ENCODE results near the gene KCNH5. TPM values are rescaled to one million over a fixed set of nuclear protein-coding genes. Genes with fewer than 3 reads are reported as not detected.

KCNH5 gene
- not detected for total RNA-seq

DNA sequence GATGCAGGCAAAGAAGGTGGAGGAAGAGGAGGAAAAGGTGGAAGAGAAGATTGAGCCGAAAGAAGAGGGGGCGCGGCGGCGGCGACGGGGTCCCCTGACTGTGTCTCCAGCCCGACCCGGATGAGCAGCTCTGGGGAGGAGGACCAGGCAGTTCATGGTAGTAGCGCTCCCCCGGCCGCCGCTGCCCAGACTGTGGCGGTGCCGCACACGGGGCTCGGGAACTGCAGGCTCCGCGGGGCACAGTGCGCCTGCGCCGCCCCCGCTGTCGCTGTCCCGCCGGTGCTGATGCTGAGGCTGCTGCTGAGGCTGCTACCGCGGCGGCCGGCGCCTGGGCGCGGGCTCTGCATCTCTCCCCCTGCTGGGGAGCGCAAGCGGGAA is at the start of gene KCNH5:
TSS of gene KCNH5 (minus strand) at position 225 of the 378 bp plus-strand sequence. CDS start 272 bp downstream, outside the sequence.
- Histone ChIP-seq H3K4me3 (peak within 1 kb of the TSS; percentile 11 to 34 (median 15)), H3K36me3 (no peaks in the 10 kb centered on the region), H3K9me3 (no peaks in the 10 kb centered on the region), H3K27me3 (peaks cover 36 to 48% (median 41%) of the 10 kb centered on the region in 3 donors), H3K27ac (no peak within 1 kb of the TSS), H3K4me1 (no peaks in the 10 kb centered on the region)
- intact Hi-C loops (cut with DNase I; ENCODE audit: low total_unique reads): no loop called here
- TF ChIP-seq, protein P1, sequence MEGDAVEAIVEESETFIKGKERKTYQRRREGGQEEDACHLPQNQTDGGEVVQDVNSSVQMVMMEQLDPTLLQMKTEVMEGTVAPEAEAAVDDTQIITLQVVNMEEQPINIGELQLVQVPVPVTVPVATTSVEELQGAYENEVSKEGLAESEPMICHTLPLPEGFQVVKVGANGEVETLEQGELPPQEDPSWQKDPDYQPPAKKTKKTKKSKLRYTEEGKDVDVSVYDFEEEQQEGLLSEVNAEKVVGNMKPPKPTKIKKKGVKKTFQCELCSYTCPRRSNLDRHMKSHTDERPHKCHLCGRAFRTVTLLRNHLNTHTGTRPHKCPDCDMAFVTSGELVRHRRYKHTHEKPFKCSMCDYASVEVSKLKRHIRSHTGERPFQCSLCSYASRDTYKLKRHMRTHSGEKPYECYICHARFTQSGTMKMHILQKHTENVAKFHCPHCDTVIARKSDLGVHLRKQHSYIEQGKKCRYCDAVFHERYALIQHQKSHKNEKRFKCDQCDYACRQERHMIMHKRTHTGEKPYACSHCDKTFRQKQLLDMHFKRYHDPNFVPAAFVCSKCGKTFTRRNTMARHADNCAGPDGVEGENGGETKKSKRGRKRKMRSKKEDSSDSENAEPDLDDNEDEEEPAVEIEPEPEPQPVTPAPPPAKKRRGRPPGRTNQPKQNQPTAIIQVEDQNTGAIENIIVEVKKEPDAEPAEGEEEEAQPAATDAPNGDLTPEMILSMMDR (IDR thresholded peaks at IDR 0.05 in 4 of 5, conservative IDR thresholded peaks at IDR 0.05 in 1 of 5): no peak
- TF ChIP-seq POLR2A (IDR thresholded peaks at IDR 0.05): no peak
- in situ Hi-C loops (cut with MboI; ENCODE audit: low sequenced_read_pairs in 4 of 4): no loop called here
- no peak for ATAC-seq
- DNase-seq: no peak

DNA sequence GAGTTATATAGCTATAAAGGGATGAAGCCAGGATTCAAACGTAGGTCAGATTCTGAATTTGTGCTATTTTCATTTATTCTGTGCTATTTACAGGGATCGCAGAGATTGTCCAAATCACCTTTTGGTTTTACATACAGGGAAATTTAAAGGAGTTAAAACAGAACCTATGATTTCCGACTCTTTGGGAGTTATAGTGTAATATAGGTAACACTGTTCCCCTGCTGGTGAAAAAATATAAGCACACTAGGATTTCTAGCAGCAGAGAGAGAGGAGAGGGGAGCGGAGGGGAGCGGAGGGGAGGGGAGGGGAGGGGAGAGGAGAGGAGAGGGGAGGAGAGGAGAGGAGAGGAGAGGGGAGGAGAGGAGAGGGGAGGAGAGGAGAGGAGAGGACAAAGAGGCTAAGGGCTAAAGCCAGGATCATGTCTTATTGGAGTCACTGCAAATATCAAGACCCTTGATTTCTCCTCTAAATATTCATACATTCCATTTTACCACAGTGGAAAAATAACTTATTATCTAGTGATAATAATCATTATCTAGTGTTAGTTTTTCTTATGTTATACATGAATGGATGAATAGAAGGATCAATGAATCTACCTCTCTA is 46.2 kb upstream of the KCNH5 start:
- H3K27me3 ChIP-seq: no peaks in the 10 kb centered on the region
- H3K4me1 ChIP-seq: no peaks in the 10 kb centered on the region
- in situ Hi-C loops (cut with MboI; ENCODE audit: low sequenced_read_pairs in 4 of 4) (no loop called here), intact Hi-C loops (cut with DNase I; ENCODE audit: low total_unique reads) (no loop called here)
- no peaks in the 10 kb centered on the region for H3K36me3 ChIP-seq
- TF ChIP-seq POLR2A (IDR thresholded peaks at IDR 0.05): no peak
- TF ChIP-seq, protein P1 (IDR thresholded peaks at IDR 0.05 in 4 of 5, conservative IDR thresholded peaks at IDR 0.05 in 1 of 5): no peak
- H3K9me3 ChIP-seq: no peaks in the 10 kb centered on the region
- no peak overlapping the region for H3K27ac ChIP-seq
- no peak overlapping the region for H3K4me3 ChIP-seq
- ATAC-seq (no peak), DNase-seq (no peak)

- no peaks in the 10 kb centered on the region for H3K4me1 ChIP-seq
- ATAC-seq (no peak), DNase-seq (no peak)
- no peaks in the 10 kb centered on the region for H3K36me3 ChIP-seq
- no peaks in the 10 kb centered on the region for H3K9me3 ChIP-seq
- intact Hi-C loops (cut with DNase I; ENCODE audit: low total_unique reads): no loop called here
- TF ChIP-seq, protein P1 (IDR thresholded peaks at IDR 0.05 in 4 of 5, conservative IDR thresholded peaks at IDR 0.05 in 1 of 5): no peak
- no peak for TF ChIP-seq POLR2A (IDR thresholded peaks at IDR 0.05)
- H3K27ac ChIP-seq: no peak overlapping the region
- H3K27me3 ChIP-seq: no peaks in the 10 kb centered on the region
- in situ Hi-C loops (cut with MboI; ENCODE audit: low sequenced_read_pairs in 4 of 4): no loop called here
- H3K4me3 ChIP-seq: no peak overlapping the region
These were observed 43.6 kb upstream of the KCNH5 start for GRCh38 chr14:63088865-63089264.

DNA sequence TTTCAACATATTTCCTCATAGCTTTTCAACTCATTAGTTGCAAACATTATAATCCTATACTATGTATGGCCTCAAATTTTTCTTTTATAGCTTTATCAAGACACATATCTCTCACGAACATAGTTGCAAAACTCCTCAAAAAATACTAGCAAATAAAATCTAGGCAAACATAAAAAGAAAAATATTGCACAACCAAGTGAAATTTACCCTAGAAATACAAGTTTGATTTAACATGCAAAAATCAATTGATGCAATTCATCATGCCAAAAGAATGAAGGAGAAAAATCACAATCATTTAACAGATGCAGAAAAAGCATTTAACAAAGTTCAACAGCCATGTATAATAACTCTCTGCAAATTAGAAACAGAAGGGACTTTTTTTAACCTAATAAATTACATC is 33.3 kb upstream of the KCNH5 start:
- intact Hi-C loops (cut with DNase I; ENCODE audit: low total_unique reads) (no loop called here), in situ Hi-C loops (cut with MboI; ENCODE audit: low sequenced_read_pairs in 4 of 4) (no loop called here)
- no peaks in the 10 kb centered on the region for H3K4me1 ChIP-seq
- no peaks in the 10 kb centered on the region for H3K36me3 ChIP-seq
- H3K4me3 ChIP-seq: no peak overlapping the region
- no peak overlapping the region for H3K27ac ChIP-seq
- DNase-seq: no peak
- peaks cover 0 to 7% (median 0%) of the 10 kb centered on the region in 3 donors for H3K9me3 ChIP-seq
- H3K27me3 ChIP-seq: no peaks in the 10 kb centered on the region
- no peak for ATAC-seq
- no peak for TF ChIP-seq POLR2A (IDR thresholded peaks at IDR 0.05)
- TF ChIP-seq, protein P1 (IDR thresholded peaks at IDR 0.05 in 4 of 5, conservative IDR thresholded peaks at IDR 0.05 in 1 of 5): no peak

- no peaks in the 10 kb centered on the region for H3K9me3 ChIP-seq
- no peak for TF ChIP-seq POLR2A (IDR thresholded peaks at IDR 0.05)
- TF ChIP-seq, protein P1 (IDR thresholded peaks at IDR 0.05 in 4 of 5, conservative IDR thresholded peaks at IDR 0.05 in 1 of 5): no peak
- no peak overlapping the region for H3K27ac ChIP-seq
- no peak overlapping the region for H3K4me3 ChIP-seq
- H3K36me3 ChIP-seq: no peaks in the 10 kb centered on the region
- ATAC-seq: no peak
- H3K4me1 ChIP-seq: no peaks in the 10 kb centered on the region
- in situ Hi-C loops (cut with MboI; ENCODE audit: low sequenced_read_pairs in 4 of 4) (no loop called here), intact Hi-C loops (cut with DNase I; ENCODE audit: low total_unique reads) (no loop called here)
- H3K27me3 ChIP-seq: no peaks in the 10 kb centered on the region
- no peak for DNase-seq
These were observed 31.2 kb upstream of the KCNH5 start for GRCh38 chr14:63076488-63076887.

All from gastrocnemius medialis (tissue), 4 donors.